Calu3 (cell line): Measurements from ENCODE around the gene KCNH2. TPM values are rescaled to one million over a fixed set of nuclear protein-coding genes. Genes with fewer than 3 reads are reported as not detected.

Source experiments
- BruUV-seq: library from RNA; stranded (reverse); fragments of 400-500 nt; replicated peaks from 2 replicates; lab custom pipeline; 2021; lab: Mats Ljungman, UMichigan
- CTCF ChIA-PET: fragments of 300-600 bp; sonication (Branson Sonifier 250); formaldehyde crosslinking; loops from one replicate; lab custom pipeline; 2022; ENCODE audit warnings: antibody characterized with exemption; lab: Charles Lee
- DNase-seq: peaks from one replicate; pipeline ENCODE4 v3.0.0; 2022
- H3K27ac Mint-ChIP-seq: one replicate; pipeline ENCODE4 v1.8.0; 2022; ENCODE audit warnings: mixed read lengths; ENCODE audit not compliant: unreplicated experiment
- H3K27me3 Mint-ChIP-seq: one replicate; pipeline ENCODE4 v1.8.0; 2022; ENCODE audit warnings: mixed read lengths; ENCODE audit not compliant: unreplicated experiment
- H3K36me3 Mint-ChIP-seq: one replicate; pipeline ENCODE4 v1.8.0; 2022; ENCODE audit warnings: mild to moderate bottlenecking, moderate library complexity, mixed read lengths; ENCODE audit not compliant: insufficient read depth, unreplicated experiment
- H3K4me1 Mint-ChIP-seq: one replicate; pipeline ENCODE4 v1.8.0; 2022; ENCODE audit warnings: mild to moderate bottlenecking, low read depth, mixed read lengths; ENCODE audit not compliant: unreplicated experiment
- H3K4me3 Mint-ChIP-seq: one replicate; pipeline ENCODE4 v1.8.0; 2022; ENCODE audit warnings: mild to moderate bottlenecking, low read depth, moderate library complexity, mixed read lengths; ENCODE audit not compliant: unreplicated experiment
- H3K9me3 Mint-ChIP-seq: one replicate; pipeline ENCODE4 v1.8.0; 2022; ENCODE audit warnings: low read depth, mixed read lengths; ENCODE audit not compliant: unreplicated experiment
- CTCF ChIP-seq: fragments of 200-600 bp; IDR thresholded peaks from one replicate; pipeline ENCODE4 v1.8.0; 2022; ENCODE audit warnings: antibody characterized with exemption; ENCODE audit not compliant: unreplicated experiment
- intact Hi-C: fragments of 100-400 bp; cut with micrococcal nuclease; formaldehyde crosslinking; loops from one replicate; pipeline ENCODE4 v1.10.0; 2022; ENCODE audit not compliant: unreplicated experiment
- total RNA-seq: library from RNA; stranded (reverse); gene quantifications from 2 replicates; pipeline ENCODE4 v1.2.3, GENCODE V29; 2022

Gene KCNH2
- total RNA-seq, 1 experiment from 2014 or later, result 0.45 TPM

GRCh38 chr7:150914966-150915365 lies 63.2 kb downstream of the KCNH2 start:
- Mint-ChIP-seq H3K4me1 (no peaks in the 10 kb centered on the region), H3K27ac (no peak overlapping the region), H3K36me3 (peaks cover 4% of the 10 kb centered on the region), H3K9me3 (no peaks in the 10 kb centered on the region), H3K4me3 (no peak overlapping the region), H3K27me3 (peaks cover 99% of the 10 kb centered on the region)
- no peak for TF ChIP-seq CTCF
- intact Hi-C loops, result no loop called here
- DNase-seq, result no peak
- BruUV-seq, result no TSS peak
- CTCF ChIA-PET, result interaction anchor here (1.0 kb wide), 1 partner anchor 11 kb away, joined by 3 read pairs; no protein-coding TSS in a partner anchor

- no peak for DNase-seq
- H3K4me3 Mint-ChIP-seq, result no peak overlapping the region
- CTCF ChIA-PET, result no interaction called here
- no TSS peak for BruUV-seq
- H3K9me3 Mint-ChIP-seq, result peaks cover 4% of the 10 kb centered on the region
- peaks cover 4% of the 10 kb centered on the region for H3K36me3 Mint-ChIP-seq
- H3K27ac Mint-ChIP-seq, result no peak overlapping the region
- intact Hi-C loops, result no loop called here
- TF ChIP-seq CTCF, result no peak
- no peaks in the 10 kb centered on the region for H3K4me1 Mint-ChIP-seq
- peaks cover 97% of the 10 kb centered on the region for H3K27me3 Mint-ChIP-seq
These were observed 63.9 kb downstream of the KCNH2 start for GRCh38 chr7:150914196-150914595.

- no TSS peak for BruUV-seq
- no peak overlapping the region for H3K4me3 Mint-ChIP-seq
These were observed 65.7 kb downstream of the KCNH2 start for GRCh38 chr7:150912427-150912826.

GRCh38 chr7:150911590-150912267 lies 66.4 kb downstream of the KCNH2 start:
- TF ChIP-seq CTCF, result no peak
- H3K36me3 Mint-ChIP-seq, result peaks cover 4% of the 10 kb centered on the region
- H3K4me3 Mint-ChIP-seq, result no peak overlapping the region
- H3K27ac Mint-ChIP-seq, result no peak overlapping the region
- peaks cover 4% of the 10 kb centered on the region for H3K9me3 Mint-ChIP-seq
- BruUV-seq, result no TSS peak
- DNase-seq, result no peak
- H3K4me1 Mint-ChIP-seq, result no peaks in the 10 kb centered on the region
- intact Hi-C loops, result no loop called here
- H3K27me3 Mint-ChIP-seq, result peaks cover 72% of the 10 kb centered on the region
- CTCF ChIA-PET, result interaction anchor here (0.8 kb wide), 1 partner anchor 8 kb away, joined by 3 read pairs; no protein-coding TSS in a partner anchor

More at GRCh38 chr7:150912427-150912826, 65.7 kb downstream of the KCNH2 start:
- DNase-seq, result no peak
- intact Hi-C loops, result no loop called here
- H3K36me3 Mint-ChIP-seq, result peaks cover 4% of the 10 kb centered on the region
- no peak for TF ChIP-seq CTCF
- CTCF ChIA-PET, result interaction anchor here (0.5 to 0.8 kb wide), 2 partner anchors 8 to 1113 kb away, joined by 3 to 5 read pairs; no protein-coding TSS in a partner anchor
- H3K27ac Mint-ChIP-seq, result no peak overlapping the region
- H3K4me1 Mint-ChIP-seq, result no peaks in the 10 kb centered on the region
- peaks cover 4% of the 10 kb centered on the region for H3K9me3 Mint-ChIP-seq
- peaks cover 79% of the 10 kb centered on the region for H3K27me3 Mint-ChIP-seq
